Kidney (tissue), 14 donors: Measurements from ENCODE around the gene ATP8A2. TPM values are rescaled to one million over a fixed set of nuclear protein-coding genes. Genes with fewer than 3 reads are reported as not detected.

Experiments used
- DNase-seq, 5 donors: peaks; one replicate each; pipeline ENCODE4 v3.0.0-alpha.2; 2013 to 2020
- FAIRE-seq: peaks from 2 replicates; lab custom pipeline; 2012; peaks lifted over from hg19 to GRCh38; lab: Jason Lieb, UNC
- H3K27ac ChIP-seq, 2 donors: one replicate each; pipeline ENCODE4 v1.7.0; 2013; ENCODE audit warnings: low read depth in 2 of 2, low read length in 2 of 2, inconsistent platforms in 1 of 2
- H3K27me3 ChIP-seq: one replicate; pipeline ENCODE4 v1.7.1; 2013; ENCODE audit warnings: low read length, inconsistent platforms; ENCODE audit not compliant: control insufficient read depth, insufficient read depth
- H3K36me3 ChIP-seq, 3 donors: one replicate each; pipeline versions ENCODE4 v1.7.0 to v1.7.1; 2013; ENCODE audit warnings: low read length in 3 of 3, control low read depth in 1 of 3, inconsistent platforms in 1 of 3; ENCODE audit not compliant: insufficient read depth in 3 of 3, control insufficient read depth in 2 of 3
- H3K4me1 ChIP-seq, 3 donors: one replicate each; pipeline versions ENCODE4 v1.7.0 to v1.7.1; 2013; ENCODE audit warnings: low read length in 3 of 3, inconsistent platforms in 1 of 3, low read depth in 1 of 3; ENCODE audit not compliant: control insufficient read depth in 2 of 3, insufficient read depth in 2 of 3
- H3K4me3 ChIP-seq, 3 donors: one replicate each; pipeline versions ENCODE4 v1.7.0 to v1.8.1; 2013; ENCODE audit warnings: low read length in 3 of 3, control low read depth in 1 of 3, inconsistent platforms in 1 of 3
- H3K9ac ChIP-seq, 3 donors: one replicate each; pipeline versions ENCODE4 v1.7.0 to v1.7.1; 2013; ENCODE audit warnings: low read length in 3 of 3, control low read depth in 1 of 3, inconsistent platforms in 1 of 3
- H3K9me3 ChIP-seq, 3 donors: one replicate each; pipeline versions ENCODE4 v1.7.0 to v1.7.1; 2013; ENCODE audit warnings: low read length in 3 of 3, control low read depth in 1 of 3, inconsistent platforms in 1 of 3; ENCODE audit not compliant: control insufficient read depth in 2 of 3, insufficient read depth in 1 of 3
- intact Hi-C: fragments of 100-400 bp; cut with DNase I; formaldehyde crosslinking; loops from one replicate; pipeline ENCODE4 v1.11.1; 2022
- polyA plus RNA-seq: library from polyadenylated mRNA; stranded (reverse); fragments of 350-450 nt; fragmentation: Illumina TruSeq; extraction: RNeasy Lipid Tissue Mini Kit (QIAGEN cat#74804); gene quantifications from one replicate; pipeline ENCODE4 v1.2.3, GENCODE V29; 2014; ENCODE audit warnings: low read depth, low replicate concordance; ENCODE audit not compliant: insufficient read depth
- total RNA-seq: library from RNA; stranded (reverse); fragmentation: NEBNext Ultra II Directional; extraction: Animal tissue kit (Norgen Biotek cat#: 25700); gene quantifications from one replicate; pipeline ENCODE4 v1.2.1, GENCODE V29; 2021
- TF ChIP-seq, protein P1 (sequence below): IDR thresholded peaks from 3 replicates; pipeline ENCODE4 v1.5.1; 2012; ENCODE audit warnings: mild to moderate bottlenecking, moderate library complexity, borderline replicate concordance; ENCODE audit not compliant: insufficient read depth; ENCODE audit errors: extremely low read depth
- donor health status: control.
- donor health status: control.
- donor health status: control.
- donor health status: control.
- donor health status: control.
- donor health status: DM: yes; HTN: yes; CAD: no.
- donor health status: Normal renal cell carcinoma (clear cell type).

The ATP8A2 gene
- total and polyA plus RNA-seq, 2 donors from 2014 or later = 0.50 to 0.73 TPM

DNA sequence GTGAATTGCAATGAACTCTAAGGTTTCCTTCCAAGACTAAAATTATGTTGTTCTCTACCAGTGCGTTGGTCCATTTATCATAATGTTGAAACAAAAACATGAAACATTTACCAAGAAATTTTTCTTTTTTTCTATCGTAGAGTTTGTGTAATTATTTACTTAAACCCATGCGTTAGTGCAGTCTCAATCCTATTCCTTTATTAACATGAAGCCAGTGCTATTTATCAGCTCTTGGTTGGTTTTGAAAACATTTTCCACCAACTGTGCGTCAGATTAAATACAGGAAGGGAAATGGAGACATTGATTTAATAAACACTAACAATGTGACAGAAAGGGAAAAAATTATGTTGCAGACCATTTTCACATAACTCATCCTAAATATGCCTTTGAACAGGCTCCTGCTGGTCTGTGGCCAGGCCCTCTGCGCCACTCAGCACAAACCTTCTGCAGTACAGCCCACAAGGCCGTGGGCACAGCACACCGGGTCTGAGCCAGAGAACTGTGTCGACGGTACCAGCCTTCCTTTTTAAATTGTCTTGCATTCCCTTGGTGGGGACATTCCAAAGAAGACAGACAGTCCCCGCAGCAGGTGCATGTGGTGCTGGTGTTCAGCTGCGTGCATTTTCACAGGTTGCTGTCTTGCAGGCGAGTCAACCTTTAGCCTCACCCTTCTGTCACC is 544.2 kb downstream of the ATP8A2 start:
- Histone ChIP-seq H3K4me1 (no peaks in the 10 kb centered on the region), H3K9me3 (no peaks in the 10 kb centered on the region), H3K27me3 (no peaks in the 10 kb centered on the region), H3K36me3 (no peaks in the 10 kb centered on the region), H3K4me3 (no peak overlapping the region), H3K27ac (no peak overlapping the region), H3K9ac (no peak overlapping the region)
- intact Hi-C loops = no loop called here
- FAIRE-seq (no peak), DNase-seq (no peak)
- TF ChIP-seq, protein P1, sequence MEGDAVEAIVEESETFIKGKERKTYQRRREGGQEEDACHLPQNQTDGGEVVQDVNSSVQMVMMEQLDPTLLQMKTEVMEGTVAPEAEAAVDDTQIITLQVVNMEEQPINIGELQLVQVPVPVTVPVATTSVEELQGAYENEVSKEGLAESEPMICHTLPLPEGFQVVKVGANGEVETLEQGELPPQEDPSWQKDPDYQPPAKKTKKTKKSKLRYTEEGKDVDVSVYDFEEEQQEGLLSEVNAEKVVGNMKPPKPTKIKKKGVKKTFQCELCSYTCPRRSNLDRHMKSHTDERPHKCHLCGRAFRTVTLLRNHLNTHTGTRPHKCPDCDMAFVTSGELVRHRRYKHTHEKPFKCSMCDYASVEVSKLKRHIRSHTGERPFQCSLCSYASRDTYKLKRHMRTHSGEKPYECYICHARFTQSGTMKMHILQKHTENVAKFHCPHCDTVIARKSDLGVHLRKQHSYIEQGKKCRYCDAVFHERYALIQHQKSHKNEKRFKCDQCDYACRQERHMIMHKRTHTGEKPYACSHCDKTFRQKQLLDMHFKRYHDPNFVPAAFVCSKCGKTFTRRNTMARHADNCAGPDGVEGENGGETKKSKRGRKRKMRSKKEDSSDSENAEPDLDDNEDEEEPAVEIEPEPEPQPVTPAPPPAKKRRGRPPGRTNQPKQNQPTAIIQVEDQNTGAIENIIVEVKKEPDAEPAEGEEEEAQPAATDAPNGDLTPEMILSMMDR = no peak

DNA sequence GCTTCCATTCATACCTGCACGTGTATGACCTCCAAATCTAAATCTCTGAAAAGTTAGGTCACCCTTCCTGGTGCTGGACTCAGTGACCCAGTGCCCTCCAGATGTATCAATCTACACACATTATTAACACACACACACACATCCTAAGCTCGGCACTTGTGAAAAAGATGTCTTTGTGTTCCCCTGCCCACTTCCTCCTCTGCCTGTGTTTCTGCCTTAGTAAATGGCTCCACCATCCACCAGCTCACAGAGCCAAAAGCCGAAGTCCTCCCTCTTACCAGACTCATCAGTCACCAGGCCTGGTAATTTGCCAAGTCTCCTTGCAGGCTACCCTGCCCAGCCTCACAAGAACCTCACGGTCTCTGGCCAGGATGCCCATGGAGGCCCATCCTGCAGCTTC is 548.5 kb downstream of the ATP8A2 start:
- intact Hi-C loops = no loop called here
- no peak for FAIRE-seq
- H3K4me1 ChIP-seq = no peaks in the 10 kb centered on the region
- no peaks in the 10 kb centered on the region for H3K36me3 ChIP-seq
- no peaks in the 10 kb centered on the region for H3K9me3 ChIP-seq
- H3K27ac ChIP-seq = no peak overlapping the region
- H3K27me3 ChIP-seq = no peaks in the 10 kb centered on the region
- no peak for DNase-seq
- TF ChIP-seq, protein P1 = no peak
- H3K9ac ChIP-seq = no peak overlapping the region
- no peak overlapping the region for H3K4me3 ChIP-seq

- intact Hi-C loops = no loop called here
- DNase-seq = no peak
- no peak overlapping the region for H3K4me3 ChIP-seq
- no peaks in the 10 kb centered on the region for H3K9me3 ChIP-seq
- H3K27me3 ChIP-seq = no peaks in the 10 kb centered on the region
- no peak overlapping the region for H3K27ac ChIP-seq
- H3K9ac ChIP-seq = no peak overlapping the region
- no peaks in the 10 kb centered on the region for H3K4me1 ChIP-seq
- FAIRE-seq = no peak
- H3K36me3 ChIP-seq = no peaks in the 10 kb centered on the region
- TF ChIP-seq, protein P1 = no peak
Observed at GRCh38 chr13:25920931-25921330, 549.2 kb downstream of the ATP8A2 start.
